A549 (cell line): ENCODE data around the gene ARHGAP30. TPM values are rescaled to one million over a fixed set of nuclear protein-coding genes. Genes with fewer than 3 reads are reported as not detected.

Experiments used
- ATAC-seq, 2 experiments: fragments of 200-7000 bp in 1 of 2; fragments of >200 bp in 1 of 2; cut with Nextera tagmentation in 1 of 2; cut with Tn5 transposase in 1 of 2; 3 replicates each; pipeline versions ENCODE4 v1.8.0 to v1.9.1; 2018 to 2020; ENCODE audit warnings: mild to moderate bottlenecking in 1 of 2, moderate library complexity in 1 of 2
- CTCF ChIA-PET: fragments of 300-600 bp; sonication (Branson Sonifier 250); formaldehyde crosslinking; extraction: SDS; loops from one replicate; lab custom pipeline; 2021; ENCODE audit warnings: antibody characterized with exemption, inconsistent platforms; lab: Yijun Ruan, JAX
- POLR2A ChIA-PET: fragments of 350-600 bp; formaldehyde crosslinking; extraction: SDS; loops from one replicate; lab custom pipeline; 2021; ENCODE audit warnings: antibody characterized with exemption, inconsistent platforms; lab: Yijun Ruan, JAX
- DNase-seq, 2 experiments: peaks; one replicate each; pipeline versions ENCODE4 v3.0.0 to v3.0.0-alpha.2; 2011 to 2016; ENCODE audit warnings: low read depth in 1 of 2, low spot score in 1 of 2
- FAIRE-seq: peaks from 2 replicates; lab custom pipeline; 2011; peaks lifted over from hg19 to GRCh38; lab: Jason Lieb, UNC
- H3K27ac ChIP-seq, 2 experiments: fragments of >200 bp; sonication (Bioruptor Twin); formaldehyde crosslinking; 3 replicates each; pipeline ENCODE4 v1.5.1; 2016 to 2017
- H3K4me1 ChIP-seq: fragments of >200 bp; sonication (Bioruptor Twin); formaldehyde crosslinking; 3 replicates; pipeline ENCODE4 v1.6.1; 2016
- H3K4me2 ChIP-seq: fragments of >200 bp; sonication (Bioruptor Twin); formaldehyde crosslinking; 3 replicates; pipeline ENCODE4 v1.6.1; 2016
- H3K4me3 ChIP-seq: fragments of >200 bp; sonication (Bioruptor Twin); formaldehyde crosslinking; 3 replicates; pipeline ENCODE4 v1.5.1; 2016
- H3K9me3 ChIP-seq: fragments of >200 bp; sonication (Bioruptor Twin); formaldehyde crosslinking; 3 replicates; pipeline ENCODE4 v1.6.1; 2016
- BCL3 ChIP-seq: fragments of >200 bp; sonication (Bioruptor Twin); formaldehyde crosslinking; IDR thresholded peaks from 3 replicates; pipeline ENCODE4 v1.6.1; 2016
- BHLHE40 ChIP-seq: IDR thresholded peaks from 2 replicates; pipeline ENCODE4 v1.6.1; 2012; ENCODE audit warnings: low read depth, low read length, inconsistent platforms
- CBX2 ChIP-seq: fragments of 200-600 bp; sonication (generic); IDR thresholded peaks from 2 replicates; pipeline ENCODE4 v1.6.1; 2016; ENCODE audit warnings: low read depth, mild to moderate bottlenecking, borderline replicate concordance
- CEBPB ChIP-seq, 2 experiments: fragments of >200 bp in 1 of 2; sonication (Bioruptor Twin) in 1 of 2; formaldehyde crosslinking in 1 of 2; IDR thresholded peaks; 2 replicates each; pipeline ENCODE4 v1.6.1; 2012 to 2016
- CTCF ChIP-seq: fragments of >200 bp; sonication (Bioruptor Twin); formaldehyde crosslinking; IDR thresholded peaks from 3 replicates; pipeline ENCODE4 v1.5.1; 2016
- EHF ChIP-seq: fragments of 250-450 bp; sonication (Bioruptor Pico); IDR thresholded peaks from 2 replicates; pipeline ENCODE4 v1.5.0; 2020; ENCODE audit warnings: mild to moderate bottlenecking
- ELK1 ChIP-seq: fragments of 150-350 bp; IDR thresholded peaks from 2 replicates; pipeline ENCODE4 v1.6.1; 2014; ENCODE audit warnings: low read depth, mild to moderate bottlenecking, low read length
- FOSB ChIP-seq: fragments of 250-450 bp; sonication (Bioruptor Pico); IDR thresholded peaks from 2 replicates; pipeline ENCODE4 v1.5.0; 2020; ENCODE audit warnings: mild to moderate bottlenecking, moderate library complexity
- FOSL2 ChIP-seq, 2 experiments: fragments of 450-650 bp in 1 of 2; fragments of >200 bp in 1 of 2; sonication (Bioruptor Twin) in 1 of 2; formaldehyde crosslinking; IDR thresholded peaks; 2 replicates each; pipeline versions ENCODE4 v1.5.0 to v1.6.1; 2016 to 2020; ENCODE audit warnings: mild to moderate bottlenecking in 1 of 2, moderate library complexity in 1 of 2
- HEYL ChIP-seq: fragments of 250-450 bp; sonication (Bioruptor Pico); IDR thresholded peaks from 2 replicates; pipeline ENCODE4 v1.8.0; 2021; ENCODE audit warnings: mild to moderate bottlenecking, moderate library complexity
- HOXB5 ChIP-seq: fragments of 250-450 bp; sonication (Bioruptor Pico); IDR thresholded peaks from 2 replicates; pipeline ENCODE4 v1.5.0; 2020; ENCODE audit warnings: mild to moderate bottlenecking, moderate library complexity
- JUN ChIP-seq, 2 experiments: fragments of >200 bp; sonication (Bioruptor Twin); formaldehyde crosslinking; IDR thresholded peaks; 2 replicates in 1 of 2; 3 replicates in 1 of 2; pipeline ENCODE4 v1.6.1; 2016 to 2017
- JUNB ChIP-seq: fragments of >200 bp; sonication (Bioruptor Twin); formaldehyde crosslinking; IDR thresholded peaks from 2 replicates; pipeline ENCODE4 v1.6.1; 2016
- KDM1A ChIP-seq: fragments of 200-600 bp; sonication (generic); IDR thresholded peaks from 2 replicates; pipeline ENCODE4 v1.6.1; 2016; ENCODE audit warnings: low read depth, mild to moderate bottlenecking
- KDM5A ChIP-seq: fragments of 200-600 bp; sonication (generic); IDR thresholded peaks from 2 replicates; pipeline ENCODE4 v1.6.1; 2016; ENCODE audit warnings: antibody characterized with exemption, mild to moderate bottlenecking
- NPAS2 ChIP-seq: fragments of 250-450 bp; sonication (Bioruptor Pico); IDR thresholded peaks from 2 replicates; pipeline ENCODE4 v1.8.0; 2022; ENCODE audit warnings: mild to moderate bottlenecking, moderate library complexity, borderline replicate concordance
- NR3C1 ChIP-seq: fragments of >200 bp; sonication (Bioruptor Twin); formaldehyde crosslinking; IDR thresholded peaks from 3 replicates; pipeline ENCODE4 v1.6.1; 2017
- PHF8 ChIP-seq: fragments of 200-600 bp; sonication (generic); IDR thresholded peaks from 2 replicates; pipeline ENCODE4 v1.6.1; 2016; ENCODE audit warnings: low read depth, mild to moderate bottlenecking, antibody characterized with exemption, moderate library complexity, borderline replicate concordance
- RCOR1 ChIP-seq: fragments of 150-350 bp; IDR thresholded peaks from 2 replicates; pipeline ENCODE4 v1.6.1; 2014; ENCODE audit warnings: antibody characterized with exemption, low read length, low read depth
- REST ChIP-seq: fragments of 200-600 bp; sonication (generic); IDR thresholded peaks from 2 replicates; pipeline ENCODE4 v1.6.1; 2016; ENCODE audit warnings: antibody characterized with exemption, mild to moderate bottlenecking, moderate library complexity
- RFX5 ChIP-seq: fragments of 450-650 bp; IDR thresholded peaks from 2 replicates; pipeline ENCODE4 v1.7.1; 2014; ENCODE audit warnings: antibody characterized with exemption, mild to moderate bottlenecking, moderate library complexity
- RNF2 ChIP-seq: fragments of 200-600 bp; sonication (generic); IDR thresholded peaks from 2 replicates; pipeline ENCODE4 v1.6.1; 2016; ENCODE audit warnings: low read depth, mild to moderate bottlenecking, antibody characterized with exemption, moderate library complexity, borderline replicate concordance
- SMC3 ChIP-seq: fragments of >200 bp; sonication (Bioruptor Twin); formaldehyde crosslinking; IDR thresholded peaks from 3 replicates; pipeline ENCODE4 v1.6.1; 2018; ENCODE audit warnings: inconsistent platforms
- SREBF2 ChIP-seq: fragments of 450-650 bp; IDR thresholded peaks from 2 replicates; pipeline ENCODE4 v1.6.1; 2014; ENCODE audit warnings: mild to moderate bottlenecking, moderate library complexity
- ZC3H11A ChIP-seq: fragments of 450-650 bp; IDR thresholded peaks from 2 replicates; pipeline ENCODE4 v1.6.1; 2014; ENCODE audit warnings: antibody characterized with exemption, mild to moderate bottlenecking
- ZFP36 ChIP-seq: fragments of 450-650 bp; IDR thresholded peaks from 2 replicates; pipeline ENCODE4 v1.6.1; 2014; ENCODE audit warnings: borderline replicate concordance; ENCODE audit not compliant: partially characterized antibody
- ZNF302 ChIP-seq: fragments of 250-450 bp; sonication (Bioruptor Pico); IDR thresholded peaks from 2 replicates; pipeline ENCODE4 v1.9.0; 2021; ENCODE audit warnings: inconsistent platforms, mild to moderate bottlenecking, moderate library complexity
- WGBS: methylation state at CpG from one replicate; pipeline ENCODE4 v1.1.6; 2017; ENCODE audit errors: missing lambda C conversion rate; 5-methylcytosine and 5-hydroxymethylcytosine counted together
- polyA plus RNA-seq, 4 experiments: library from polyadenylated mRNA; depleted of rRNA in 3 of 4; stranded (reverse); fragments of >200 nt; fragmentation: RNase III in 1 of 4; extraction: RNeasy Plus Mini Kit Qiagen cat#74134 plus additional on column Dnase treatment in 1 of 4; gene quantifications; 2 replicates in 3 of 4; 3 replicates in 1 of 4; pipeline ENCODE4 v1.2.3, GENCODE V29; 2011 to 2017
- TF ChIP-seq, protein P1 (sequence below): IDR thresholded peaks from 2 replicates; pipeline ENCODE4 v1.6.1; 2012
- TF ChIP-seq, protein P2 (sequence below): fragments of >200 bp; sonication (Bioruptor Twin); formaldehyde crosslinking; IDR thresholded peaks from 2 replicates; pipeline ENCODE4 v1.6.1; 2016

Gene ARHGAP30
- polyA plus RNA-seq, 2 of the 4 experiments (the other 2 are of a cell fraction) = 0.06 to 0.13 TPM

DNA sequence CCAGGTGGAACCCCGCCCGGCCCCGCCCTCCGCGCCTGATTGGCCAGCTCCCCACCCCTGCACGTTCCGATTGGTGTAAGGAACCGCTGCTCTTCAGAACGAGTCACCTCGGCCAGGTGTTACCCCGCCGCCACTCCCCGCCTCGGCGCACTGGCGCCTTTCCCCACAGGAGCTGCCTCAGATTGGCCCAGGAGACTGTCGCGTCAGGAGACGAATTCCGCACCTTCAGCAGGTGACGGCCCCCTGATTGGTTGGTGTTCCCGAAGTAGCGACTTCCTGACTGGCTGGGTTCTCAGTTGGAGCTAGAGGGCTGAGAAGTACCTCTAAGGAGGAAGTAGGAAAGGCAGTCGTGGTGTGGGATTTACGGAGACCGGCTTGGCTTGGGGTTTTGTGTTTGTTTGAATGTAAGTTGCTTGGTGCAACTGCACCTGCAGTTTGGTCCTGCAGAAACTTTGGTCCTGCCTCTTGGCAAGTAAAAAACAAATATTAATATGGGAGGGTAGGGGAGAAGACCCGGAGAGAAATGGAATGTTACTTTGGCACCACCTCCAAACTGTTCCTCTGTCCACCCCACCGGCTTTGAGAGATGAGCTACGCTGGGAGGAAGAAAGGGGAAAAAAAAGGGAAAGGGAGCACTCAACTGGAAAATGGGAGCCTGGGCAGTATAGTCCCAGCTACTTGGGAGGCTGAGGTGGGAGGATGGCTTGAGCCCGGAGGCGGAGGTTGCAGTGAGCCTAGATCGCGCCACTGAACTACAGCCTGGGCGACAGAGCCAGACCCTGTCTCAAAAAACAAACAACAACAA, 48.3 kb downstream of the ARHGAP30 start:
- POLR2A ChIA-PET = interaction anchor here (0.9 to 2.2 kb wide), 8 partner anchors 17 to 111 kb away, joined by 3 to 32 read pairs (median 6); partner anchors contain the start of genes DEDD, KLHDC9 and USF1
- peak overlapping the region; percentile 82 to 84 for H3K27ac ChIP-seq
- TF ChIP-seq REST (no peak), ZC3H11A (no peak), FOSL2 (IDR thresholded peaks at IDR 0.05) (no peak), FOSL2 (CRISPR knock-in tag; IDR thresholded peaks at IDR 0.05) (no peak), PHF8 (peak; percentile 49; the same call in 1 of the 2 replicates), BHLHE40 (no peak), KDM5A (no peak), HEYL (CRISPR knock-in tag) (no peak), FOSB (CRISPR knock-in tag) (no peak), EHF (CRISPR knock-in tag) (no peak), CTCF (no peak), NPAS2 (CRISPR knock-in tag) (no peak), KDM1A (peak; percentile 65; the same call in 1 of the 2 replicates), NR3C1 (no peak), JUN (IDR thresholded peaks at IDR 0.05) (no peak; a peak in 1 of 5 replicates), SREBF2 (no peak), SMC3 (no peak; the same call in 2 of the 3 replicates), ZFP36 (no peak), RFX5 (0 out of 2 replicates have a peak, but pooled peaks have one; percentile 49), ELK1 (no peak), HOXB5 (CRISPR knock-in tag) (no peak), CEBPB (IDR thresholded peaks at IDR 0.05) (no peak), RCOR1 (no peak), ZNF302 (CRISPR knock-in tag) (no peak), RNF2 (no peak), CBX2 (no peak), JUNB (no peak), BCL3 (no peak)
- TF ChIP-seq, protein P1, sequence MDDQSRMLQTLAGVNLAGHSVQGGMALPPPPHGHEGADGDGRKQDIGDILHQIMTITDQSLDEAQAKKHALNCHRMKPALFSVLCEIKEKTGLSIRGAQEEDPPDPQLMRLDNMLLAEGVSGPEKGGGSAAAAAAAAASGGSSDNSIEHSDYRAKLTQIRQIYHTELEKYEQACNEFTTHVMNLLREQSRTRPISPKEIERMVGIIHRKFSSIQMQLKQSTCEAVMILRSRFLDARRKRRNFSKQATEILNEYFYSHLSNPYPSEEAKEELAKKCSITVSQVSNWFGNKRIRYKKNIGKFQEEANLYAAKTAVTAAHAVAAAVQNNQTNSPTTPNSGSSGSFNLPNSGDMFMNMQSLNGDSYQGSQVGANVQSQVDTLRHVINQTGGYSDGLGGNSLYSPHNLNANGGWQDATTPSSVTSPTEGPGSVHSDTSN = 0 out of 2 replicates have a peak, but pooled peaks have one; percentile 32
- TF ChIP-seq, protein P2, sequence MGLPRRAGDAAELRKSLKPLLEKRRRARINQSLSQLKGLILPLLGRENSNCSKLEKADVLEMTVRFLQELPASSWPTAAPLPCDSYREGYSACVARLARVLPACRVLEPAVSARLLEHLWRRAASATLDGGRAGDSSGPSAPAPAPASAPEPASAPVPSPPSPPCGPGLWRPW = no peak

More for the DNA sequence above, 48.3 kb downstream of the ARHGAP30 start:
- peak overlapping the region; percentile 94 for H3K4me2 ChIP-seq
- WGBS = 3% methylated on average over 24 of the region's 34 CpGs
- peak overlapping the region; percentile 67 for H3K4me3 ChIP-seq
- H3K4me1 ChIP-seq = peaks cover 53% of the 10 kb centered on the region
- ATAC-seq = peak; percentile 93 to 94
- H3K9me3 ChIP-seq = no peaks in the 10 kb centered on the region
- DNase-seq = peak; percentile 92 to 99
- CTCF ChIA-PET = interaction anchor here (0.6 to 3.9 kb wide), 11 partner anchors 10 to 78 kb away, joined by 3 to 29 read pairs (median 4); partner anchors contain the start of genes KLHDC9 and USF1
- FAIRE-seq = no peak
